A549 treated with AZD2906 at 1 μM for 4 hours (cell line): ENCODE measurements around the gene STAM. TPM values are rescaled to one million over a fixed set of nuclear protein-coding genes. Genes with fewer than 3 reads are reported as not detected.

ENCODE experiments used
- total RNA-seq: library from RNA; stranded (reverse); fragments of 200-300 nt; extraction: Qiagen RNA extraction; gene quantifications from 5 replicates; pipeline ENCODE4 v1.2.3, GENCODE V29; 2022

STAM gene
- 21.1 to 25.5 TPM (median 23.6 TPM) in 5 replicates for total RNA-seq

GRCh38 chr10:17643755-17644484, at the start of gene STAM:
STAM (plus strand) TSS chr10:17644151; CDS start chr10:17644340, 189 bp downstream.

GRCh38 chr10:17617031-17617911, 26.7 kb upstream of the STAM start, which contains the start of gene HACD1:
HACD1 (minus strand) TSS chr10:17617374; CDS start chr10:17617339, 35 bp downstream.

GRCh38 chr10:17751781-17752445, 108.0 kb downstream of the STAM start, which contains the start of gene TMEM236:
TMEM236 (plus strand) TSS chr10:17752201; CDS start chr10:17752296, 95 bp downstream.

Other genes starting within 250 kb of the STAM start
- 0.03 to 0.14 TPM (median 0.06 TPM) in 4 of 5 replicates, not detected in the other for gene ST8SIA6, start 189.6 kb upstream of the STAM start, total RNA-seq
- 32.5 to 57.4 TPM (median 57.0 TPM) in 5 replicates for gene HACD1, start 26.8 kb upstream of the STAM start, total RNA-seq
- 0.03 to 0.07 TPM (median 0.05 TPM) in 5 replicates for gene TMEM236, start 108.0 kb downstream of the STAM start, total RNA-seq
- gene MRC1, start 165.2 kb downstream of the STAM start, total RNA-seq = 0.01 to 0.02 TPM (median 0.02 TPM) in 4 of 5 replicates, not detected in the other